ENCODE results near the gene SRPK2. TPM values are rescaled to one million over a fixed set of nuclear protein-coding genes. Genes with fewer than 3 reads are reported as not detected.

Gene SRPK2
- polyA plus RNA-seq, 1 of the 3 experiments (the other 2 are of a cell fraction) = 15.4 TPM

DNA sequence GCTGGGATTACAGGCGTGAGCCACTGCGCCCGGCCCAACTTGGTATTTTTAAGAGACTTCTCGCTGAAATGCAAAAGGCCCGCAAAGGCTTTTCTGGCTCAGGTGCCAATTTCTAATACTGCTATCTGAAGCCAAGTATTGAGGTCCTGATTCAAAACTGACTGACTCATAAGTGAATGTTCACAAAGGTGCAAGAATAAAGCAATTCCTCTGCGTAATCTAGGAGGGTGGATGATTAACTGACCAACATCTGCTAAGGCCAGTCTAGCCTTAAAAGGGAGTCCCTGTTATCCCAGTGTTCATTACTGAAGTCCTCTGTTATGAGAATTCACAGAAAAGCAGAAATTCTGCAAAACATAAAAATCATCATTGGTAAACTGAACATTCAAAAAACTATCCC, 111.4 kb downstream of the SRPK2 start:
- Histone ChIP-seq H3K27ac (ENCODE audit: low read depth in 2 of 2, low read length in 1 of 2) (no peak overlapping the region), H3K36me3 (replicated peaks in 1 of 2; ENCODE audit: control insufficient read depth in 1 of 2, insufficient read depth in 2 of 2, low read length in 1 of 2) (no peaks in the 10 kb centered on the region), H4K20me1 (ENCODE audit: insufficient read depth) (peaks cover 58% of the 10 kb centered on the region), H2AFZ (ENCODE audit: low read depth) (no peak overlapping the region), H3K9me2 (no peaks in the 10 kb centered on the region), H3F3A (replicated peaks; ENCODE audit: insufficient read depth) (no peaks in the 10 kb centered on the region), H3K9me3 (no peaks in the 10 kb centered on the region), H3K9ac (no peak overlapping the region), H3K4me2 (no peak overlapping the region), H3K4me3 (ENCODE audit: low read depth in 2 of 2, low read length in 1 of 2) (no peak overlapping the region), H3K79me2 (ENCODE audit: insufficient read depth) (peaks cover 83% of the 10 kb centered on the region), H3K27me3 (ENCODE audit: insufficient read depth) (no peaks in the 10 kb centered on the region), H3K4me1 (ENCODE audit: control insufficient read depth in 1 of 2, insufficient read depth in 2 of 2, low read depth in 1 of 2, low read length in 1 of 2) (peaks cover 0 to 6% of the 10 kb centered on the region in 2 experiments; a peak in 2 of 4 replicates)
- POLR2A ChIA-PET = no interaction called here
- no peak for DNase-seq
- TF ChIP-seq RXRA (IDR thresholded peaks at IDR 0.05; ENCODE audit: borderline replicate concordance, low read depth) = no peak
- TF ChIP-seq, protein P1, sequence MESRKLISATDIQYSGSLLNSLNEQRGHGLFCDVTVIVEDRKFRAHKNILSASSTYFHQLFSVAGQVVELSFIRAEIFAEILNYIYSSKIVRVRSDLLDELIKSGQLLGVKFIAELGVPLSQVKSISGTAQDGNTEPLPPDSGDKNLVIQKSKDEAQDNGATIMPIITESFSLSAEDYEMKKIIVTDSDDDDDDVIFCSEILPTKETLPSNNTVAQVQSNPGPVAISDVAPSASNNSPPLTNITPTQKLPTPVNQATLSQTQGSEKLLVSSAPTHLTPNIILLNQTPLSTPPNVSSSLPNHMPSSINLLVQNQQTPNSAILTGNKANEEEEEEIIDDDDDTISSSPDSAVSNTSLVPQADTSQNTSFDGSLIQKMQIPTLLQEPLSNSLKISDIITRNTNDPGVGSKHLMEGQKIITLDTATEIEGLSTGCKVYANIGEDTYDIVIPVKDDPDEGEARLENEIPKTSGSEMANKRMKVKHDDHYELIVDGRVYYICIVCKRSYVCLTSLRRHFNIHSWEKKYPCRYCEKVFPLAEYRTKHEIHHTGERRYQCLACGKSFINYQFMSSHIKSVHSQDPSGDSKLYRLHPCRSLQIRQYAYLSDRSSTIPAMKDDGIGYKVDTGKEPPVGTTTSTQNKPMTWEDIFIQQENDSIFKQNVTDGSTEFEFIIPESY (IDR thresholded peaks at IDR 0.05; ENCODE audit: borderline replicate concordance, low read depth) = no peak
- no peak for TF ChIP-seq USF2 (IDR thresholded peaks at IDR 0.05; ENCODE audit: borderline replicate concordance, low read depth, low read length)
- no peak for TF ChIP-seq MEF2A (IDR thresholded peaks at IDR 0.05; ENCODE audit: borderline replicate concordance, low read depth)
- TF ChIP-seq SIN3A (IDR thresholded peaks at IDR 0.05; ENCODE audit: borderline replicate concordance, low read depth, low read length) = no peak
- no peak for TF ChIP-seq TEAD4 (IDR thresholded peaks at IDR 0.05; ENCODE audit: borderline replicate concordance, insufficient read depth)
- TF ChIP-seq TCF12 (IDR thresholded peaks at IDR 0.05) = no peak
- TF ChIP-seq POLR2AphosphoS5 (IDR thresholded peaks at IDR 0.05; ENCODE audit: low read depth, low read length) = no peak
- TF ChIP-seq SMC3 (IDR thresholded peaks at IDR 0.05; ENCODE audit: low read depth, low read length) = no peak
- TF ChIP-seq CTCF (IDR thresholded peaks at IDR 0.05) = no peak
- no peak for TF ChIP-seq CHD2 (IDR thresholded peaks at IDR 0.05; ENCODE audit: low read length, partially characterized antibody)
- TF ChIP-seq RCOR1 (IDR thresholded peaks at IDR 0.05; ENCODE audit: low read length) = no peak
- TF ChIP-seq GABPA (IDR thresholded peaks at IDR 0.05; ENCODE audit: low read depth) = no peak
- TF ChIP-seq USF1 (IDR thresholded peaks at IDR 0.05; ENCODE audit: borderline replicate concordance, low read depth) = no peak
- no peak for TF ChIP-seq REST (IDR thresholded peaks at IDR 0.05; ENCODE audit: low read depth, low read length)
- TF ChIP-seq, protein P2, sequence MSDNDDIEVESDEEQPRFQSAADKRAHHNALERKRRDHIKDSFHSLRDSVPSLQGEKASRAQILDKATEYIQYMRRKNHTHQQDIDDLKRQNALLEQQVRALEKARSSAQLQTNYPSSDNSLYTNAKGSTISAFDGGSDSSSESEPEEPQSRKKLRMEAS (IDR thresholded peaks at IDR 0.05; ENCODE audit: low read depth) = no peak
- no peak for TF ChIP-seq NFIC (IDR thresholded peaks at IDR 0.05; ENCODE audit: borderline replicate concordance)
- TF ChIP-seq EP300 (IDR thresholded peaks at IDR 0.05; ENCODE audit: borderline replicate concordance in 1 of 2, low read depth in 1 of 2, low read length in 1 of 2) = no peak
- no peak for TF ChIP-seq RAD21 (IDR thresholded peaks at IDR 0.05; ENCODE audit: low read length)
- no peak for TF ChIP-seq TAF1 (IDR thresholded peaks at IDR 0.05; ENCODE audit: borderline replicate concordance, low read depth, low read length)
- CTCF ChIA-PET = interaction anchor here (1.9 kb wide), 1 partner anchor 8 kb away, joined by 5 read pairs; no protein-coding TSS in a partner anchor
- 91% methylated on average over 6 of the region's 6 CpGs for WGBS (ENCODE audit: low lambda C conversion rate)

All from SK-N-SH (cell line).